IMR-90 (cell line): ENCODE results near the gene DZANK1. TPM values are rescaled to one million over a fixed set of nuclear protein-coding genes. Genes with fewer than 3 reads are reported as not detected.

Source experiments
- ATAC-seq: fragments of 200-7000 bp; cut with Tn5 transposase; 2 replicates; pipeline ENCODE4 v1.9.1; 2020; ENCODE audit warnings: low read depth, mild to moderate bottlenecking, moderate library complexity
- BruUV-seq: library from RNA; stranded (reverse); fragments of 400-500 nt; replicated peaks from 2 replicates; lab custom pipeline; 2021; lab: Mats Ljungman, UMichigan
- CTCF ChIA-PET: fragments of 300-600 bp; formaldehyde crosslinking; extraction: SDS; loops from one replicate; lab custom pipeline; 2021; ENCODE audit warnings: antibody characterized with exemption; lab: Yijun Ruan, JAX
- POLR2A ChIA-PET: fragments of 300-600 bp; sonication (Branson Sonifier 250); formaldehyde crosslinking; loops from one replicate; lab custom pipeline; 2022; ENCODE audit warnings: antibody characterized with exemption; ENCODE audit not compliant: unreplicated experiment; lab: Charles Lee
- DNase-seq: peaks from one replicate; pipeline ENCODE4 v3.0.0; 2013
- H2AFZ ChIP-seq: replicated peaks from 2 replicates; pipeline ENCODE3; 2013; ENCODE audit warnings: low read length, mild to moderate bottlenecking; ENCODE audit not compliant: poor library complexity
- H2AK5ac ChIP-seq: 2 replicates; pipeline ENCODE4 v1.6.1; 2013; ENCODE audit warnings: low read depth, low read length, inconsistent platforms
- H2AK9ac ChIP-seq: replicated peaks from 2 replicates; pipeline ENCODE3; 2013; ENCODE audit warnings: mild to moderate bottlenecking, low read depth, low read length, moderate library complexity; ENCODE audit not compliant: poor library complexity
- H2BK120ac ChIP-seq: 2 replicates; pipeline ENCODE4 v1.6.1; 2013; ENCODE audit warnings: low read depth, low read length, inconsistent platforms
- H2BK15ac ChIP-seq: 3 replicates; pipeline ENCODE4 v1.6.1; 2013; ENCODE audit warnings: low read depth, low read length, inconsistent platforms
- H2BK20ac ChIP-seq: 2 replicates; pipeline ENCODE4 v1.6.1; 2013; ENCODE audit warnings: low read depth, mild to moderate bottlenecking, inconsistent platforms, low read length, moderate library complexity
- H2BK5ac ChIP-seq: 2 replicates; pipeline ENCODE4 v1.6.1; 2013; ENCODE audit warnings: mild to moderate bottlenecking, low read depth, low read length, inconsistent platforms; ENCODE audit not compliant: poor library complexity, severe bottlenecking
- H3K14ac ChIP-seq: replicated peaks from 2 replicates; pipeline ENCODE4 v1.6.1; 2013; ENCODE audit warnings: low read depth, low read length, inconsistent platforms
- H3K18ac ChIP-seq: 2 replicates; pipeline ENCODE4 v1.6.1; 2013; ENCODE audit warnings: low read depth, low read length, control low read depth
- H3K23ac ChIP-seq: 2 replicates; pipeline ENCODE4 v1.6.1; 2013; ENCODE audit warnings: low read depth, low read length, inconsistent platforms
- H3K27ac ChIP-seq: 2 replicates; pipeline ENCODE4 v1.5.1; 2013; ENCODE audit warnings: mild to moderate bottlenecking, control low read depth, low read length; ENCODE audit not compliant: insufficient read depth
- H3K27me3 ChIP-seq: 2 replicates; pipeline ENCODE4 v1.6.1; 2013; ENCODE audit warnings: low read length; ENCODE audit not compliant: control insufficient read depth, insufficient read depth
- H3K36me3 ChIP-seq: 2 replicates; pipeline ENCODE4 v1.6.1; 2013; ENCODE audit warnings: low read length, mixed read lengths; ENCODE audit not compliant: control insufficient read depth, insufficient read depth
- H3K4ac ChIP-seq: 2 replicates; pipeline ENCODE4 v1.6.1; 2013; ENCODE audit warnings: low read depth, low read length, inconsistent platforms
- H3K4me1 ChIP-seq: 2 replicates; pipeline ENCODE4 v1.6.1; 2013; ENCODE audit warnings: low read length, mixed read lengths; ENCODE audit not compliant: control insufficient read depth, insufficient read depth
- H3K4me2 ChIP-seq: 2 replicates; pipeline ENCODE4 v1.6.1; 2013; ENCODE audit warnings: low read depth, mild to moderate bottlenecking, control low read depth, low read length, moderate library complexity
- H3K4me3 ChIP-seq: 2 replicates; pipeline ENCODE4 v1.5.1; 2013; ENCODE audit warnings: low read depth, mild to moderate bottlenecking, control low read depth, low read length, moderate library complexity; ENCODE audit not compliant: insufficient read depth
- H3K56ac ChIP-seq: 2 replicates; pipeline ENCODE4 v1.6.1; 2013; ENCODE audit warnings: low read length, inconsistent platforms; ENCODE audit not compliant: insufficient read depth; ENCODE audit errors: extremely low read depth
- H3K79me1 ChIP-seq, 2 experiments: 2 replicates each; pipeline ENCODE4 v1.6.1; 2013; ENCODE audit warnings: low read length in 2 of 2, inconsistent platforms in 1 of 2, low read depth in 1 of 2
- H3K9ac ChIP-seq: 2 replicates; pipeline ENCODE4 v1.6.1; 2013; ENCODE audit warnings: low read depth, low read length, control low read depth
- H3K9me1 ChIP-seq: 2 replicates; pipeline ENCODE4 v1.6.1; 2013; ENCODE audit warnings: low read length, inconsistent platforms; ENCODE audit not compliant: insufficient read depth
- H3K9me3 ChIP-seq: 2 replicates; pipeline ENCODE4 v1.6.1; 2013; ENCODE audit warnings: low read length; ENCODE audit not compliant: control insufficient read depth, insufficient read depth
- H4K20me1 ChIP-seq: 2 replicates; pipeline ENCODE4 v1.6.1; 2013; ENCODE audit warnings: low read length, inconsistent platforms; ENCODE audit not compliant: insufficient read depth
- H4K5ac ChIP-seq: 2 replicates; pipeline ENCODE4 v1.6.1; 2013; ENCODE audit warnings: mild to moderate bottlenecking, low read depth, low read length, control low read depth
- H4K8ac ChIP-seq, 2 experiments: 2 replicates each; pipeline ENCODE4 v1.6.1; 2013; ENCODE audit warnings: low read depth in 2 of 2, low read length in 2 of 2, control low read depth in 1 of 2, inconsistent platforms in 1 of 2
- H4K91ac ChIP-seq: 2 replicates; pipeline ENCODE4 v1.6.1; 2013; ENCODE audit warnings: low read depth, low read length, inconsistent platforms; ENCODE audit not compliant: insufficient read depth
- BHLHE40 ChIP-seq: fragments of 150-350 bp; IDR thresholded peaks from 2 replicates; pipeline ENCODE4 v1.6.1; 2016; ENCODE audit warnings: mild to moderate bottlenecking, low read depth, low read length
- CHD1 ChIP-seq: IDR thresholded peaks from 2 replicates; pipeline ENCODE4 v1.6.1; 2012; ENCODE audit warnings: low read depth, low read length, improper control_type of control experiment
- CTCF ChIP-seq: conservative IDR thresholded peaks from 2 replicates; pipeline ENCODE4 v1.5.1; 2012; ENCODE audit warnings: mild to moderate bottlenecking, low read depth, low read length, improper control_type of control experiment
- MAFK ChIP-seq: IDR thresholded peaks from 2 replicates; pipeline ENCODE4 v1.6.1; 2012; ENCODE audit warnings: low read depth, low read length, improper control_type of control experiment
- MAZ ChIP-seq: IDR thresholded peaks from 2 replicates; pipeline ENCODE4 v1.6.1; 2012; ENCODE audit warnings: low read depth, mild to moderate bottlenecking, low read length, improper control_type of control experiment, moderate library complexity, borderline replicate concordance
- NFE2L2 ChIP-seq: fragments of 150-350 bp; IDR thresholded peaks from 2 replicates; pipeline ENCODE4 v1.6.1; 2016; ENCODE audit warnings: low read depth, mild to moderate bottlenecking, low read length
- POLR2A ChIP-seq: IDR thresholded peaks from 2 replicates; pipeline ENCODE4 v1.6.1; 2012; ENCODE audit warnings: mild to moderate bottlenecking, low read depth, low read length
- RAD21 ChIP-seq: IDR thresholded peaks from 2 replicates; pipeline ENCODE4 v1.6.1; 2012; ENCODE audit warnings: low read length, improper control_type of control experiment
- RFX5 ChIP-seq: IDR thresholded peaks from 2 replicates; pipeline ENCODE4 v1.8.0; 2012; ENCODE audit warnings: low read depth, mild to moderate bottlenecking, low read length, moderate library complexity
- WGBS, 2 experiments: methylation state at CpG; one replicate each; pipeline versions ENCODE4 v1.1.5 to v1.1.7; 2013; ENCODE audit warnings: missing lambda C conversion rate in 2 of 2; ENCODE audit not compliant: insufficient read length in 1 of 2; ENCODE audit errors: extremely low coverage in 2 of 2; 5-methylcytosine and 5-hydroxymethylcytosine counted together
- dilution Hi-C: fragments of 300-500 bp; cut with HindIII; formaldehyde crosslinking; loops from one replicate; pipeline ENCODE4 v1.14.3; 2018; ENCODE audit warnings: low sequenced_read_pairs; ENCODE audit not compliant: unreplicated experiment
- in situ Hi-C: fragments of 300-500 bp; cut with MboI; formaldehyde crosslinking; loops from 3 replicates; pipeline ENCODE4 v1.14.3; 2019; ENCODE audit warnings: low sequenced_read_pairs, inconsistent platforms, mixed read lengths
- intact Hi-C: fragments of 100-400 bp; cut with micrococcal nuclease; formaldehyde crosslinking; loops from 2 replicates; pipeline ENCODE4 v1.10.0; 2022
- polyA plus RNA-seq, 3 experiments: library from polyadenylated mRNA; depleted of rRNA; stranded (reverse); fragments of >200 nt; gene quantifications; 2 replicates each; pipeline ENCODE4 v1.2.3, GENCODE V29; 2012; ENCODE audit warnings: low replicate concordance in 1 of 3
- total RNA-seq: library from RNA; depleted of rRNA; stranded (reverse); fragments of >200 nt; gene quantifications from 2 replicates; pipeline ENCODE4 v1.2.3, GENCODE V29; 2012
- TF ChIP-seq, protein P1 (sequence below): fragments of 150-350 bp; IDR thresholded peaks from 2 replicates; pipeline ENCODE4 v1.6.1; 2016; ENCODE audit warnings: low read depth, mild to moderate bottlenecking, low read length, moderate library complexity, borderline replicate concordance
- TF ChIP-seq, protein P2 (sequence below): fragments of 150-350 bp; IDR thresholded peaks from 2 replicates; pipeline ENCODE4 v1.6.1; 2017; ENCODE audit warnings: mild to moderate bottlenecking, antibody characterized with exemption, low read length, low read depth

The DZANK1 gene
- total and polyA plus RNA-seq, 2 of the 4 experiments (the other 2 are of a cell fraction) = 0.54 to 1.1 TPM

DNA sequence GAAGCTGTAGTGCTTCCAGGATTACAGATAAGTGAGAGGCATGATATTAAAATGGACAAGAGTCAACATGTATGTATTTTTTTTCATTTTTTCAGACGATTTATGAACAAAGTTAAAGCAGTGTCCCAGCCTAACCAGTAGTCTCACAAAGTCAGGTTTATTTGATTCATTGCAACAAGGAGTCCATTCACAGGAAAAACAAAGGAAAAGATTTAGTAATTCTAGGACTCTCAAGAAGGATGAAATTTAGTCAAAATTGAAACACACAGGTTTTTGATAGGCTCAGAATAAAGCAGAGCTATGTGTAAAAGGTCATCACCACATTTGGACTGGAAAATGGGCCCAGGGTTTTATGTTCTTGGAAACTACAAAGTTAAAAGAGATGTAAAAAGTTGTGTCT lies 94.5 kb downstream of the DZANK1 start:
- POLR2A ChIA-PET = no interaction called here

More for the DNA sequence above, 94.5 kb downstream of the DZANK1 start:
- H4K5ac ChIP-seq = no peak overlapping the region
- CTCF ChIA-PET = no interaction called here
- H4K20me1 ChIP-seq = no peaks in the 10 kb centered on the region
- H3K56ac ChIP-seq = no peak overlapping the region
- H2AFZ ChIP-seq = no peak overlapping the region
- H3K23ac ChIP-seq = no peak overlapping the region
- no peaks in the 10 kb centered on the region for H3K79me1 ChIP-seq
- no peak overlapping the region for H3K4me2 ChIP-seq
- no peak overlapping the region for H2AK9ac ChIP-seq
- H4K91ac ChIP-seq = no peak overlapping the region
- DNase-seq (no peak), ATAC-seq (no peak)
- H3K4me1 ChIP-seq = no peaks in the 10 kb centered on the region
- H4K8ac ChIP-seq = no peak overlapping the region
- H3K4ac ChIP-seq = no peak overlapping the region
- TF ChIP-seq RAD21 (no peak), MAFK (no peak), POLR2A (no peak), CTCF (no peak), CHD1 (no peak), BHLHE40 (no peak), NFE2L2 (no peak), MAZ (no peak), RFX5 (no peak)
- TF ChIP-seq, protein P1, sequence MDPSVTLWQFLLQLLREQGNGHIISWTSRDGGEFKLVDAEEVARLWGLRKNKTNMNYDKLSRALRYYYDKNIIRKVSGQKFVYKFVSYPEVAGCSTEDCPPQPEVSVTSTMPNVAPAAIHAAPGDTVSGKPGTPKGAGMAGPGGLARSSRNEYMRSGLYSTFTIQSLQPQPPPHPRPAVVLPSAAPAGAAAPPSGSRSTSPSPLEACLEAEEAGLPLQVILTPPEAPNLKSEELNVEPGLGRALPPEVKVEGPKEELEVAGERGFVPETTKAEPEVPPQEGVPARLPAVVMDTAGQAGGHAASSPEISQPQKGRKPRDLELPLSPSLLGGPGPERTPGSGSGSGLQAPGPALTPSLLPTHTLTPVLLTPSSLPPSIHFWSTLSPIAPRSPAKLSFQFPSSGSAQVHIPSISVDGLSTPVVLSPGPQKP = no peak
- TF ChIP-seq, protein P2, sequence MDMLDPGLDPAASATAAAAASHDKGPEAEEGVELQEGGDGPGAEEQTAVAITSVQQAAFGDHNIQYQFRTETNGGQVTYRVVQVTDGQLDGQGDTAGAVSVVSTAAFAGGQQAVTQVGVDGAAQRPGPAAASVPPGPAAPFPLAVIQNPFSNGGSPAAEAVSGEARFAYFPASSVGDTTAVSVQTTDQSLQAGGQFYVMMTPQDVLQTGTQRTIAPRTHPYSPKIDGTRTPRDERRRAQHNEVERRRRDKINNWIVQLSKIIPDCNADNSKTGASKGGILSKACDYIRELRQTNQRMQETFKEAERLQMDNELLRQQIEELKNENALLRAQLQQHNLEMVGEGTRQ = no peak
- WGBS, 2 experiments = no CpG with 5 or more reads among the region's 1 CpG
- no peak overlapping the region for H3K9ac ChIP-seq
- no peak overlapping the region for H3K14ac ChIP-seq
- no peak overlapping the region for H2AK5ac ChIP-seq
- intact Hi-C loops = no loop called here
- H3K27me3 ChIP-seq = no peaks in the 10 kb centered on the region
- H3K9me1 ChIP-seq = no peaks in the 10 kb centered on the region
- H2BK120ac ChIP-seq = no peak overlapping the region
- H3K4me3 ChIP-seq = no peak overlapping the region
- H2BK20ac ChIP-seq = no peak overlapping the region
- no peak overlapping the region for H2BK15ac ChIP-seq
- dilution Hi-C loops = no loop called here
- no peak overlapping the region for H3K18ac ChIP-seq
- no peaks in the 10 kb centered on the region for H3K36me3 ChIP-seq
- H3K27ac ChIP-seq = no peak overlapping the region
- in situ Hi-C loops = no loop called here
- H2BK5ac ChIP-seq = no peak overlapping the region
- no peaks in the 10 kb centered on the region for H3K9me3 ChIP-seq
- BruUV-seq = no TSS peak
